Keratinocyte (primary cell): ENCODE measurements around the gene DUSP5.

Experiments used
- EZH2 ChIP-seq: IDR thresholded peaks from one replicate; pipeline ENCODE4 v1.6.1; 2012; ENCODE audit warnings: inconsistent platforms, mild to moderate bottlenecking, low read length, moderate library complexity
- TF ChIP-seq, protein P1 (sequence below), 3 experiments: IDR thresholded peaks in 1 of 3; conservative IDR thresholded peaks in 1 of 3; optimal IDR thresholded peaks in 1 of 3; 2 replicates in 2 of 3; 3 replicates in 1 of 3; pipeline versions ENCODE3 to v1.5.1; 2011; ENCODE audit warnings: low read length in 3 of 3, mild to moderate bottlenecking in 3 of 3, moderate library complexity in 2 of 3, control low read depth in 1 of 3, inconsistent platforms in 1 of 3; ENCODE audit not compliant: insufficient read depth in 2 of 3; ENCODE audit errors: extremely low read depth in 1 of 3

DNA sequence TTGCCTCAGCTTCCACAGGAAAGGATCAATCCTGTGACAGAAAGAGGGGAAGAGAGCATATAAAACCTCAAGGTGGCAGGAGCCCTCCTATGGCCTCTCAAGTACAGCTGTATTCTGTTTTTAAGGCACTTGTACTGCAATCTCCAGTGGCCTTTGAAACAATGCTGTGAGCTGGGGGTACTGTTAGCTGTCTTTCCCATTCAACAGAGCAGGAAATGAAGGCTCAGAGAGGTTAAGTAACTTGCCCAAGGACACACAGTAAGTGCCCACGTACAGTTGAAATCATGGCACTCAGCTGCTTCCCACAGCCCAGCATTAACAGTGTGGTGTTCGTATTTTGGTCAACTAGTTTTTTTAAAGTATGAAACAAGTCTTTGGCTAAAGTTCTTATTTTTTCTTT, 34.0 kb downstream of the DUSP5 start:
- TF ChIP-seq, protein P1, sequence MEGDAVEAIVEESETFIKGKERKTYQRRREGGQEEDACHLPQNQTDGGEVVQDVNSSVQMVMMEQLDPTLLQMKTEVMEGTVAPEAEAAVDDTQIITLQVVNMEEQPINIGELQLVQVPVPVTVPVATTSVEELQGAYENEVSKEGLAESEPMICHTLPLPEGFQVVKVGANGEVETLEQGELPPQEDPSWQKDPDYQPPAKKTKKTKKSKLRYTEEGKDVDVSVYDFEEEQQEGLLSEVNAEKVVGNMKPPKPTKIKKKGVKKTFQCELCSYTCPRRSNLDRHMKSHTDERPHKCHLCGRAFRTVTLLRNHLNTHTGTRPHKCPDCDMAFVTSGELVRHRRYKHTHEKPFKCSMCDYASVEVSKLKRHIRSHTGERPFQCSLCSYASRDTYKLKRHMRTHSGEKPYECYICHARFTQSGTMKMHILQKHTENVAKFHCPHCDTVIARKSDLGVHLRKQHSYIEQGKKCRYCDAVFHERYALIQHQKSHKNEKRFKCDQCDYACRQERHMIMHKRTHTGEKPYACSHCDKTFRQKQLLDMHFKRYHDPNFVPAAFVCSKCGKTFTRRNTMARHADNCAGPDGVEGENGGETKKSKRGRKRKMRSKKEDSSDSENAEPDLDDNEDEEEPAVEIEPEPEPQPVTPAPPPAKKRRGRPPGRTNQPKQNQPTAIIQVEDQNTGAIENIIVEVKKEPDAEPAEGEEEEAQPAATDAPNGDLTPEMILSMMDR (optimal IDR thresholded peaks at IDR 0.05 in 1 of 3, IDR thresholded peaks at IDR 0.05 in 1 of 3, conservative IDR thresholded peaks at IDR 0.05 in 1 of 3; ENCODE audit: extremely low read depth in 1 of 3, insufficient read depth in 2 of 3, low read length in 3 of 3): no peak
- TF ChIP-seq EZH2: no peak
